HG03064 (cell line): ENCODE data around the gene MMAA.

Source experiments
- ATAC-seq: cut with Tn5 transposase; IDR thresholded peaks from one replicate; pipeline ENCODE4 v1.9.1; 2021; ENCODE audit warnings: low read depth; ENCODE audit not compliant: unreplicated experiment

MMAA gene

GRCh38 chr4:145703850-145704497, 84.8 kb downstream of the MMAA start:
- no peak for ATAC-seq

- no peak for ATAC-seq
Measured at GRCh38 chr4:145709336-145709735, 90.2 kb downstream of the MMAA start.
